ENCODE measurements around the gene CATSPERE.

Gene CATSPERE

DNA sequence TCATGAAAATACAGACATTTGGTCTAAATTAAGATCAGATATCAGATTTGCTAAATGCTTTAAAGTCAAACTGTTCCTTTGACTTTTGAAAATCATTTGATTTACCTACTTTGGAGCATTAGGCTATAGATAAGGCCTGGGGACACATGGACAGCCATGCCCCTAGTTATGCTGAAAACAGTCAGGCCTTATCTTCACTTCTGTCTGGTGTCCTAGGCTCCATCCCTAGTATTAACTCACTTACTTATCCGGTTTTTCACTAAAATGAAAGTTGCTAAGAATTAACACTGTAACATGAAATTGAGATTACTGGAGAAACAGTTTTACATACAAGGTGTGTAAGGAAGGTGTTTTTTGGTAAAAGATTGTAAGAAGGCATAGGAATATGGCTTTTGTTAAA is 4.5 kb upstream of the CATSPERE start:
- no peak for ATAC-seq
- no peak for TF ChIP-seq ESRRG (CRISPR knock-in tag; IDR thresholded peaks at IDR 0.05)
- no peak for TF ChIP-seq ZFP30 (CRISPR knock-in tag; IDR thresholded peaks at IDR 0.05)
- TF ChIP-seq, protein P1, sequence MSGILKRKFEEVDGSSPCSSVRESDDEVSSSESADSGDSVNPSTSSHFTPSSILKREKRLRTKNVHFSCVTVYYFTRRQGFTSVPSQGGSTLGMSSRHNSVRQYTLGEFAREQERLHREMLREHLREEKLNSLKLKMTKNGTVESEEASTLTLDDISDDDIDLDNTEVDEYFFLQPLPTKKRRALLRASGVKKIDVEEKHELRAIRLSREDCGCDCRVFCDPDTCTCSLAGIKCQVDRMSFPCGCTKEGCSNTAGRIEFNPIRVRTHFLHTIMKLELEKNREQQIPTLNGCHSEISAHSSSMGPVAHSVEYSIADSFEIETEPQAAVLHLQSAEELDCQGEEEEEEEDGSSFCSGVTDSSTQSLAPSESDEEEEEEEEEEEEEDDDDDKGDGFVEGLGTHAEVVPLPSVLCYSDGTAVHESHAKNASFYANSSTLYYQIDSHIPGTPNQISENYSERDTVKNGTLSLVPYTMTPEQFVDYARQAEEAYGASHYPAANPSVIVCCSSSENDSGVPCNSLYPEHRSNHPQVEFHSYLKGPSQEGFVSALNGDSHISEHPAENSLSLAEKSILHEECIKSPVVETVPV (CRISPR knock-in tag; IDR thresholded peaks at IDR 0.05): no peak
- TF ChIP-seq, protein P2, sequence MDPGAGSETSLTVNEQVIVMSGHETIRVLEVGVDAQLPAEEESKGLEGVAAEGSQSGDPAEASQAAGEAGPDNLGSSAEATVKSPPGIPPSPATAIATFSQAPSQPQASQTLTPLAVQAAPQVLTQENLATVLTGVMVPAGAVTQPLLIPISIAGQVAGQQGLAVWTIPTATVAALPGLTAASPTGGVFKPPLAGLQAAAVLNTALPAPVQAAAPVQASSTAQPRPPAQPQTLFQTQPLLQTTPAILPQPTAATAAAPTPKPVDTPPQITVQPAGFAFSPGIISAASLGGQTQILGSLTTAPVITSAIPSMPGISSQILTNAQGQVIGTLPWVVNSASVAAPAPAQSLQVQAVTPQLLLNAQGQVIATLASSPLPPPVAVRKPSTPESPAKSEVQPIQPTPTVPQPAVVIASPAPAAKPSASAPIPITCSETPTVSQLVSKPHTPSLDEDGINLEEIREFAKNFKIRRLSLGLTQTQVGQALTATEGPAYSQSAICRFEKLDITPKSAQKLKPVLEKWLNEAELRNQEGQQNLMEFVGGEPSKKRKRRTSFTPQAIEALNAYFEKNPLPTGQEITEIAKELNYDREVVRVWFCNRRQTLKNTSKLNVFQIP (CRISPR knock-in tag; IDR thresholded peaks at IDR 0.05; ENCODE audit: borderline replicate concordance, low read depth): no peak

DNA sequence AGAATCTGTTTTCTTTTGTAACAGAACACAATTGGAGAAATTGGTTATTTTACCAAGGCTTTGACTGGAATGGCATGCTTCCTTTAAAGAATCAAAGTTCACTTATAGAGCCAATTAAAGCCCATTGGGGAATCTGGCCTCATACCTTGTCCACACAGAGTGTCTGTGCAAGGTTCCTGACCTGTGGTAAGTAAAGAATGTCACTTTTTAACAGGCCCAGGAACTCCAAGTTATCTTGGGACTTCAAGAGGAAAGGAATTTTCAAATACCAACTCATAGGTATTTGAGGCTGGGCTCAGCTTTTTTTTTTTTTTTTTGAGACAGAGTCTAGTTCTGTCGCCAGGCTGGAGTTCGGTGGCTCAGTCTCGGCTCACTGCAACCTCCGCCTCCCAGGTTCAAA is 2.3 kb upstream of the CATSPERE start:
- ATAC-seq: no peak
- TF ChIP-seq ESRRG (CRISPR knock-in tag; IDR thresholded peaks at IDR 0.05) (no peak), CSDC2 (CRISPR knock-in tag; IDR thresholded peaks at IDR 0.05) (no peak), ZNF565 (CRISPR knock-in tag; conservative IDR thresholded peaks at IDR 0.05; ENCODE audit: low read depth) (no peak), SNAI2 (CRISPR knock-in tag; IDR thresholded peaks at IDR 0.05) (no peak), PPARA (CRISPR knock-in tag; IDR thresholded peaks at IDR 0.05; ENCODE audit: borderline replicate concordance) (no peak), ISL1 (CRISPR knock-in tag; IDR thresholded peaks at IDR 0.05) (no peak)
- TF ChIP-seq, protein P3, sequence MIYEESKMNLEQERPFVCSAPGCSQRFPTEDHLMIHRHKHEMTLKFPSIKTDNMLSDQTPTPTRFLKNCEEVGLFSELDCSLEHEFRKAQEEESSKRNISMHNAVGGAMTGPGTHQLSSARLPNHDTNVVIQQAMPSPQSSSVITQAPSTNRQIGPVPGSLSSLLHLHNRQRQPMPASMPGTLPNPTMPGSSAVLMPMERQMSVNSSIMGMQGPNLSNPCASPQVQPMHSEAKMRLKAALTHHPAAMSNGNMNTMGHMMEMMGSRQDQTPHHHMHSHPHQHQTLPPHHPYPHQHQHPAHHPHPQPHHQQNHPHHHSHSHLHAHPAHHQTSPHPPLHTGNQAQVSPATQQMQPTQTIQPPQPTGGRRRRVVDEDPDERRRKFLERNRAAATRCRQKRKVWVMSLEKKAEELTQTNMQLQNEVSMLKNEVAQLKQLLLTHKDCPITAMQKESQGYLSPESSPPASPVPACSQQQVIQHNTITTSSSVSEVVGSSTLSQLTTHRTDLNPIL (CRISPR knock-in tag; IDR thresholded peaks at IDR 0.05; ENCODE audit: low read depth): no peak
- TF ChIP-seq, protein P1 (CRISPR knock-in tag; IDR thresholded peaks at IDR 0.05): no peak
- TF ChIP-seq, protein P4, sequence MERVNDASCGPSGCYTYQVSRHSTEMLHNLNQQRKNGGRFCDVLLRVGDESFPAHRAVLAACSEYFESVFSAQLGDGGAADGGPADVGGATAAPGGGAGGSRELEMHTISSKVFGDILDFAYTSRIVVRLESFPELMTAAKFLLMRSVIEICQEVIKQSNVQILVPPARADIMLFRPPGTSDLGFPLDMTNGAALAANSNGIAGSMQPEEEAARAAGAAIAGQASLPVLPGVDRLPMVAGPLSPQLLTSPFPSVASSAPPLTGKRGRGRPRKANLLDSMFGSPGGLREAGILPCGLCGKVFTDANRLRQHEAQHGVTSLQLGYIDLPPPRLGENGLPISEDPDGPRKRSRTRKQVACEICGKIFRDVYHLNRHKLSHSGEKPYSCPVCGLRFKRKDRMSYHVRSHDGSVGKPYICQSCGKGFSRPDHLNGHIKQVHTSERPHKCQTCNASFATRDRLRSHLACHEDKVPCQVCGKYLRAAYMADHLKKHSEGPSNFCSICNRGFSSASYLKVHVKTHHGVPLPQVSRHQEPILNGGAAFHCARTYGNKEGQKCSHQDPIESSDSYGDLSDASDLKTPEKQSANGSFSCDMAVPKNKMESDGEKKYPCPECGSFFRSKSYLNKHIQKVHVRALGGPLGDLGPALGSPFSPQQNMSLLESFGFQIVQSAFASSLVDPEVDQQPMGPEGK (CRISPR knock-in tag; IDR thresholded peaks at IDR 0.05; ENCODE audit: borderline replicate concordance): no peak

DNA sequence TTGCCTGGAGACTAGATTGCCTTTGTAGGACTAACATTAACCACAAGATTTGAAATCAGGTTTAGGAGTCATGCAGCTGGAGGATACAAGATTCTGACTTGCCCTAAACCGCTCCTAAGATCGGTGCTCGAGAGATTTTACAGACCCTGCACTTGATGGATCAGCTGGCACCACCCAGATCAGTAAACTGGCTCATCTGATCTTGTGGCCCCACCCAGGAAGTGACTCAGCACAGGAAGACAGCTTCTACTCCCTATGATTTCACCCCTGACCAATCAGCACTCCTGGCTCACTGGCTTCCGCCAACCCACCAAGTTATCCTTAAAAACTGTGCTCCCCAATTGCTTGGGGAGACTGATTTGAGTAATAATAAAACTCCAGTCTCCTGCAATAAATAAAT is 876 bp upstream of the CATSPERE start:
- no peak for ATAC-seq
- TF ChIP-seq, protein P1 (CRISPR knock-in tag; IDR thresholded peaks at IDR 0.05): no peak
- no peak for TF ChIP-seq PPARA (CRISPR knock-in tag; IDR thresholded peaks at IDR 0.05; ENCODE audit: borderline replicate concordance)
- TF ChIP-seq, protein P5, sequence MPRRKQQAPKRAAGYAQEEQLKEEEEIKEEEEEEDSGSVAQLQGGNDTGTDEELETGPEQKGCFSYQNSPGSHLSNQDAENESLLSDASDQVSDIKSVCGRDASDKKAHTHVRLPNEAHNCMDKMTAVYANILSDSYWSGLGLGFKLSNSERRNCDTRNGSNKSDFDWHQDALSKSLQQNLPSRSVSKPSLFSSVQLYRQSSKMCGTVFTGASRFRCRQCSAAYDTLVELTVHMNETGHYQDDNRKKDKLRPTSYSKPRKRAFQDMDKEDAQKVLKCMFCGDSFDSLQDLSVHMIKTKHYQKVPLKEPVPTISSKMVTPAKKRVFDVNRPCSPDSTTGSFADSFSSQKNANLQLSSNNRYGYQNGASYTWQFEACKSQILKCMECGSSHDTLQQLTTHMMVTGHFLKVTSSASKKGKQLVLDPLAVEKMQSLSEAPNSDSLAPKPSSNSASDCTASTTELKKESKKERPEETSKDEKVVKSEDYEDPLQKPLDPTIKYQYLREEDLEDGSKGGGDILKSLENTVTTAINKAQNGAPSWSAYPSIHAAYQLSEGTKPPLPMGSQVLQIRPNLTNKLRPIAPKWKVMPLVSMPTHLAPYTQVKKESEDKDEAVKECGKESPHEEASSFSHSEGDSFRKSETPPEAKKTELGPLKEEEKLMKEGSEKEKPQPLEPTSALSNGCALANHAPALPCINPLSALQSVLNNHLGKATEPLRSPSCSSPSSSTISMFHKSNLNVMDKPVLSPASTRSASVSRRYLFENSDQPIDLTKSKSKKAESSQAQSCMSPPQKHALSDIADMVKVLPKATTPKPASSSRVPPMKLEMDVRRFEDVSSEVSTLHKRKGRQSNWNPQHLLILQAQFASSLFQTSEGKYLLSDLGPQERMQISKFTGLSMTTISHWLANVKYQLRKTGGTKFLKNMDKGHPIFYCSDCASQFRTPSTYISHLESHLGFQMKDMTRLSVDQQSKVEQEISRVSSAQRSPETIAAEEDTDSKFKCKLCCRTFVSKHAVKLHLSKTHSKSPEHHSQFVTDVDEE (CRISPR knock-in tag; IDR thresholded peaks at IDR 0.05): no peak
- TF ChIP-seq, protein P4 (CRISPR knock-in tag; IDR thresholded peaks at IDR 0.05; ENCODE audit: borderline replicate concordance): no peak

All from SK-N-SH treated with all-trans-retinoic acid at 6 μM for 48 hours (cell line).